Erythroblast (primary cell): ENCODE data around the gene YTHDF1.

ENCODE experiments used
- DNase-seq, 2 experiments: peaks; one replicate each; lab custom pipeline; 2025; lab: John Stamatoyannopoulos, UW
- GATA1 ChIP-seq: IDR thresholded peaks from 2 replicates; pipeline ENCODE4 v1.6.1; 2011; ENCODE audit warnings: low read depth, mild to moderate bottlenecking, control low read depth, low read length, moderate library complexity
- POLR2A ChIP-seq: IDR thresholded peaks from 2 replicates; pipeline ENCODE4 v1.6.1; 2011; ENCODE audit warnings: mild to moderate bottlenecking, low read length

YTHDF1 gene

DNA sequence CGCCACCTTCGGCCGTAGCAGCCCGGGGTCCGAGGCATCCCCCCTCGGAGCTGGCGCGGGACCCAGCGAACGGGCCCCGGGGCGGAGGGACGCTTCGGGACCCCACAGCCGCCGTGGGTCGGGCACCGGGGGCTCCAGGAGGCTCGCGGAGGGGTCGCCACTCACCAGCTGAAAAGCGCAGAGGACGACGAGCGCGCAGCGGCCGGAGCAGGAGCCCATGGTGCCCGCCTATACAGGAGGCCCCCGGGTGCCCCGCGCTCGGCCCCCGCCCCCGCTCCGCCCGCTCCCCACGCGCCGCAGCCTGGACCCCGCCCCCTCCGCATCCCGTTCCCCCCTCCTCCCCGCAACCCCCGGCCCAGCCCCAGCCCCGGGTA lies 38.3 kb upstream of the YTHDF1 start, which contains the start of gene NKAIN4:
Gene NKAIN4 (minus strand): TSS at position 232 of the 374 bp plus-strand sequence. CDS start 13 bp downstream, at position 219.
- DNase-seq: no peak
- no peak for TF ChIP-seq POLR2A

DNA sequence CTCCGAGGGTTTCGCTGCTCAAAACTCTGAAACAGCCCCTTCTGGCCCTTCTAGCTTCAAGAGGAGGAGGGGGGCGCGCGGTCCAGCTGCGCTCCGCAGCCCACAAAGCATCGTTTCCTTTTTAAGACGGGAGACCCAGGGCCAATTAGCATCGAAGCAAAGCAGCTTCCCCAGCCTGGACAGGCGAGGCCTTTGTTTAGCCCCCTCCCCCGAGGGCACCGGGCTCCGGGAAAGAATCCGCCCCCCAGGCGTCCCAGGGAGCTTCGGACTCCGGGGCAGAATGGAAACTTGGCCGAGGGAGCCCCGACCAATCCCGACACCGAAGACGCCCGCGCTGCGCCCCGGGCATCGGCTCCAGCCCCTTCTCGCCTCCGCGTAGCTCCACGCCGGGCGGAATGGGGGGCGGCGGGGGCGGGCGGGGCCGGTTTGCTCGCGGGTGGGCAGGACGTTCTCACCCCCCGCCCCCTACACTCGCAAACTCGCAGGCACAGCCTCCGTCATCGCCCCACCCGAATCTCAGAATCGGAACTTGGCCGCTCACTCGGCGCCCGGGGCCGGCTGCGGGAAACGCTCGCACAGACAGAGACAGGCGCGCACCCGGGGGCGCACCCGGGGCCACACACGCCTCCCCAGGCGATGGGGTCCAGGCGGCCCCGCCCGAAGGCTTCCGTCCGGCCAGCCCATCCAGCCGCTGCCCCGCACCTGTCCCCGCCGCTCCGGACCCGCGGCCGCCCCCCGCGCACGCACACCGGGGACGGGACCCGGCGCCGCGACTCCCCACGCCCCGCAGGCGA lies 37.7 kb upstream of the YTHDF1 start:
- TF ChIP-seq GATA1 (no peak), POLR2A (no peak)

GRCh38 chr20:63253065-63253437 lies 37.1 kb upstream of the YTHDF1 start:
- no peak for DNase-seq
- TF ChIP-seq GATA1 (no peak), POLR2A (no peak)

More for the DNA sequence above, 37.7 kb upstream of the YTHDF1 start:
- no peak for DNase-seq

DNA sequence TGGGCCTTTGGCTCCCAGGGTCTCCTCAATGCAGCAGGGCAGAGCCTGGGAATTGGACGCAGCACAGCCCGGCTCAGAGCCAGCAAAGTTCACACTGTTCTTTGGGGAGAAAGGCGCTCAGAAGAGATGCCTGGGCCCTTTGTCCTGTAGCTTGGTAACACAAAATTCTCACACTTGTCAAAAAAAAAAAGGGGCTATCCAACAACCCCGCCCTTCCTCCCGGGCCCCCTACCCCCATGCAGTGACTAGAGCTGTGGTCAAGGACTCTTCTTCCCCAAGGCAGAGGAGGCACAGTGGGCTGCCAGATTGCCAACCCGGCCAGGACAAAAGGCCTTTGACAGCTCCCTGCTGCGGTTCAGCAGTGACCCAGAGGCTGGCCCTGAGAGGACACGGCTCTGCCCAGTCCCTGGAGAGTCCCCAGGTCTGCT lies 36.4 kb upstream of the YTHDF1 start:
- TF ChIP-seq POLR2A (no peak), GATA1 (no peak)
- no peak for DNase-seq

DNA sequence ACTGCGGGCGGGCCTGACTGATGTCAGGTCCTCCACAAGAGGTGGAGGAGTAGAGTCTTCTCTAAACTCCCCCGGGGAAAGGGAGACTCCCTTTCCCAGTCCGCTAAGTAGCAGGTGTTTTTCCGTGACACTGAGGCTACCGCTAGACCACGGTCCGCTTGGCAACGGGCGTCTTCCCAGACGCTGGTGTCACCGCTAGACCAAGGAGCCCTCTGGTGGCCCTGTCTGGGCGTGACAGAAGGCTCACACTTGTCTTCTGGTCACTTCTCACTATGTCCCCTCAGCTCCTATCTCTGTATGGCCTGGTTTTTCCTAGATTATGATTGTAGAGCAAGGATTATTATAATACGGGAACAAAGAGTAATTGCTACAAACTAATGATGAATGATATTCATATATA lies 35.4 kb upstream of the YTHDF1 start:
- peak in 1 of 2 experiments; percentile 16 for DNase-seq

DNA sequence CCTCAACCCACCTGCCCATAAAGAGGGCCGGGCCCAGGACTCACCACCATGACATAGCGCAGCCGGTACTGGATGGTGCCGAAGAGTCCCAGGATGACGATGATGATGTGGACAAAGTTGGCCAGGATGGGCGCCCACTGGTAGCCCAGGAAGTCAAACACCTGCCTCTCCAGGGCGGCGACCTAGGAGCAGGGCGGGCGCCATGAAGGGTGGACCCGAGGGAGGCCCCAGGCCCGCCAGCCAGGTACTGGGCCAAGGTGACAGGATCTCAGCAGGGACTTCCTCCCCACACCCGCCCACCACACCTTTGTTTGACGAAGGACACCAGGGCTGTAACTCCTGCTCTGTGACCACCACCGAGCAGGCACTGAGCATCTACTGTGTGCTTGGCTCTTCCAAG lies 34.0 kb upstream of the YTHDF1 start:
- DNase-seq: no peak
- TF ChIP-seq POLR2A (no peak), GATA1 (no peak)

- TF ChIP-seq GATA1: no peak
- no peak for TF ChIP-seq POLR2A
- DNase-seq: no peak
These were observed 33.1 kb upstream of the YTHDF1 start for GRCh38 chr20:63248835-63249591.

DNA sequence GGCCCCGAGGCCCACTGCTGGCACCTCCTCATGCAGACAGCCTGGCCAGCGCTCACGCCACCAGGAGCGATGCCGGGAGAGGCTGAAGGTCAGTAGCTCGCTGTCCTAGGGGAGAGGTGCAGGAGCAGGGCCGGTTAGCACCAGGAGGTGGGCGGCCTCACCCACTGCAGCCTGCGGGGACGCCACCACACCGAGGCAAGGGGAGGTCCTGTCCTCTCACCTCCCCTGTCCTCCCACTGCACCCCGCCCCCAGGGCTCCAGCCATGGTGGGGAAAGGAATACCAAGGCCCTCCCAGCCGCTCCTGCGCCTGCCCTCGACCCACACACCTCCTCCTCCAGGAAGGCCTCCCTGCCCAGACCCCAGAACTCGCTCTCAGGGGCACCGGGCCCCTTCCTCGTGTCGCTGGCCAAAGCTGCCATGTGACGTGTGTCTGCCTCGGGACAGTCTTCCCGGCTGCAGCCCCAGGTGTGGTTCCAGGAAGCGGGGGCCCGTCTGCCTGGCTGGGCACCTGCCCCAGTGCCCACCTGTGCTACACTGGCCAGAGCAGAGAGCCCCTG lies 31.8 kb upstream of the YTHDF1 start:
- TF ChIP-seq POLR2A: no peak
- no peak for TF ChIP-seq GATA1
- DNase-seq: no peak

DNA sequence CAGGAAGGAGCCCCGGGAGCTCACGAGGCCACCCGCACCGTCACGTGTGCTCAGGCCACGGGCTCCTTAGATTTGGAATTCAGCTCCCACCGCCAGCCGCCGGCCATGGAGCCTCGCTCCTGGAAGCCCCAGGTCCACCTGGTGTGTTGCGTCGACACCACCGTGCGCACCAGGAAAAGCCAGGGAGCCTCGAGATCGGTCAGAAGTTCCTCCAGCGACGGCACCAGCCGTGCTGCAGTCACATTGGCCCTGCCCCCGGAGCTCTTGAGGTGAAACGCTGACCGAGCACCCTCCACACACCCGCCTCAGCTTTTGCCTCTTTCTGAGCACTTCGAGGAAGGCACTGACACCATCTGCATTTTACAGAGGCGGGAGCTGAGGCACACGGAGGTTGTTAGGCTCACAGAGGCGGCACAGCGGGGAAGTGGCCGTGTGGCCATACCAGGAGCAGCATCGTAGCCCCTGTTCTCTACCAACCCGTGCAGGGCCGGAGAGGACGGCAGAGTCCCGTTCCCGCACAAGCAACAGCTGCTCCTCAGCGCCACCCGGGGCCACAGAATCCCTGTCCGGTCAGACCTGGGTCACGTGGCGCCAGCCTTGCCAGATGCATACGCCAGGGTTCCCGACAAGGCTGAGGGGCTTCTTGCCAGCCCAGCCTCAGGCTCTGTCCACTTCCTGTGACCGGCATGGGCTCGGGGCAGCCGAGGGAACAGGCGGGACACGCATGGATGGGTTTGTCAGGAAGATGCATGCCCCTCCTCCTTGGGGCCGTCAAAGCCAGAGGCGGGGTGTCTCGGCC lies 30.8 kb upstream of the YTHDF1 start:
- TF ChIP-seq GATA1 (no peak), POLR2A (no peak)
- no peak for DNase-seq

DNA sequence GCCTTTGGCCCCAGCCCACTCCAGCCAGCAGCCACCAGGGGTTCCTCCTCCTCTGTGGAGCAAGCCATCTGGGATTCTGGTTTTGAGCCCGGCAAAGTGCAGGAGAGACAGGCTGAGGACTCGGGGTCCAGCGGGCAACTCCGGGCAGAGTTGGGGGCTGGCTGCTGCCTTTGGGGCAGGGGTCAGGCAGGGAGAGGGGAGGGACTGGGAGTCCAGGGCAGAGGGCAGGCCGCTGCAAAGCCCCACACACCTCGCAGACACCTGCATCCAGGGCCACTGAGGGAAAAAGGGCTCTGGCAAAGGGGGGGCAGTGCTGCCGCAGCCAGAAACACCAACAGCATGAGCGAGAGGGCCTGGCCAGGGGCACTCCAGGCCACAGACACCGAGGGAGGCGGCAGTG lies 28.5 kb upstream of the YTHDF1 start:
- DNase-seq: no peak
- TF ChIP-seq GATA1: no peak
- no peak for TF ChIP-seq POLR2A

GRCh38 chr20:63243604-63244247 lies 27.8 kb upstream of the YTHDF1 start:
- no peak for DNase-seq
- TF ChIP-seq GATA1 (no peak), POLR2A (no peak)

GRCh38 chr20:63242736-63243135 lies 26.8 kb upstream of the YTHDF1 start:
- no peak for DNase-seq
- TF ChIP-seq GATA1 (no peak), POLR2A (no peak)

- TF ChIP-seq POLR2A (no peak), GATA1 (no peak)
- no peak for DNase-seq
These were observed 25.3 kb upstream of the YTHDF1 start for GRCh38 chr20:63241272-63241671.
